ENCODE measurements around the gene ZNF155.
"Not testable (repeated sequence)": the region's sequence is repeated elsewhere in the genome, so short reads cannot be mapped to it uniquely, and the experiment has no call there.

ZNF155 gene

GRCh38 chr19:43983912-43984686, at the start of gene ZNF155:
Gene ZNF155, plus strand, starts transcription at chr19:43984188. Its CDS starts 4,356 bp downstream, at chr19:43988544.
- TF ChIP-seq CTCF (IDR thresholded peaks at IDR 0.05; ENCODE audit: borderline replicate concordance, insufficient read depth, low read depth, low read length): no peak
- H3K4me3 ChIP-seq (ENCODE audit: low read depth, low read length): peak within 1 kb of the TSS; percentile 59

DNA sequence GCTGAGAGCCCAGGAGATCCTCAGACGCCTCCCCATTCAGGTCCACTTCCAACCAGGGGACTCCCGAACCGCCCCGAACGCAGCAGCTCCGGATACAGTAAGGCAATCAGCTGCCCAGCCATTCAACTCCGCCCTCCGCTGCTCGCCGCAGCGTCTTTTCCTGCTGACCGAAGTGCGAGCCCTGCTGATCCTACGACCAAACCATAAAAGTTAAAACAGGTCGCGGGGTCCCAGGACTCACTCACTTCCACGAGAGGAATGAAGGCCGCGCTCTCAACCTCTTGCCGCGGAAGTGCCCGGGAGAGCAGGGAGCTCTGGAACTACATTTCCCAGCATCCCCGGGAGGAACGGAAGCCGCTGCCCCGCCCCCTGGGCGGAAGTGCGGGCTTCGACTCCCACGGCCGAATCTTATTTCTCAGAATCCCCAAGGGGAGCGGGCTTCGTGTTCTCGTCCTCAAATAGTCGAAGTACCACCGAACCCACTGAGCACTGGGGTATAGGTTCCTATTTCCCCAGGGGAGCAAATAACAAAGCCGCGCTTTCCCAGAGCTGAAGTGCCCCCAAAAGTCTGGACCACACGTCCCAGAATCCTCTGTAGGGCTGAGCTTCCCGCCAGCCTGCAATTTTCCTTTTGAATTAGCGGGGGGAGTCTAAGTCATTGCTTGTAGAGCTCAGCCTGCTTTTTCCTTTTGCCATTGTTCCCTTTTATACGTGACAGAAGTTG, 48.8 kb upstream of the ZNF155 start, which contains the start of gene ZNF45:
Gene ZNF45 (minus strand): TSS at position 298 of the 724 bp plus-strand sequence. CDS start 13,097 bp downstream, outside the sequence.
- peak within 1 kb of the TSS; percentile 91 for H3K4me3 ChIP-seq (ENCODE audit: low read depth, low read length)
- no peak for TF ChIP-seq CTCF (IDR thresholded peaks at IDR 0.05; ENCODE audit: borderline replicate concordance, insufficient read depth, low read depth, low read length)

DNA sequence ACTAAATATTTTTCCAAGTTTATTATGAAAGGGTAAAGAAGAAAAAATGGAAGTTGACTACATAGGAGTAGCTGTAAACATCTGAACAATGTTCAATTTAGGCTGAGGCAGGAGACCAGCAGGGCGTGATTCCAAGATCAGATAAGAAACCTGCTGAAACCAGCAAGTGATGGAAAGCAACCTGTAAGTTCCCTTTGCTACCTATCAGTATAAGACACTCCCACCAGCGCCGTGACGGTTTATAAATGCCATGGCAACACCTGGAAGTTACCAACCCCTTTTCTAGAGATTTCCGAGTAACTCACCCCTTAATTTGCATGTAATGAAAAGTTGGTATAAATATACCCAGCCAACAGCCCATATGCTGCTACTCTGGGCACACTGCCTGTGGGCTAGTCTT, 47.8 kb upstream of the ZNF155 start:
- H3K4me3 ChIP-seq (ENCODE audit: low read depth, low read length): no peak overlapping the region
- TF ChIP-seq CTCF (IDR thresholded peaks at IDR 0.05; ENCODE audit: borderline replicate concordance, insufficient read depth, low read depth, low read length): no peak

- no peak overlapping the region for H3K4me3 ChIP-seq (ENCODE audit: low read depth, low read length)
- no peak for TF ChIP-seq CTCF (IDR thresholded peaks at IDR 0.05; ENCODE audit: borderline replicate concordance, insufficient read depth, low read depth, low read length)
Observed at GRCh38 chr19:43939557-43940260, 44.3 kb upstream of the ZNF155 start.

DNA sequence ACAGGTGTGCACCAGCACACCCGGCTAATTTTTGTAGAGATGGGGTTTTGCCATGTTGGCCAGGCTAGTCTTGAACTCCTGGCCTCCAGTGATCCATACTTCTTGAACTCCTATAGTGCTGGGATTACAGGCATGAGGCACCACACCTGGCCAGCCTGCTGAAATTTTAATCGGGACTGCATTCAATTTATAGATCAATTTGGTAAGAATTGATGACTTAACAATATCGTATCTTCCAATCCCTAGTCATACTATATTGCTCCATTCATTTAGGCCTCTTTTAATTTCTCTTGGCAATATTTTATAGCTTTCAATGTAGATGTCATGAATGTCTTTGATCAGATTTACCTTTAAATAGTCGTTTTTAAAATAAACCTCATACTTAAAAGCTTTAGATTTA, 43.3 kb upstream of the ZNF155 start:
- no peak for TF ChIP-seq CTCF (IDR thresholded peaks at IDR 0.05; ENCODE audit: borderline replicate concordance, insufficient read depth, low read depth, low read length)
- no peak overlapping the region for H3K4me3 ChIP-seq (ENCODE audit: low read depth, low read length)

DNA sequence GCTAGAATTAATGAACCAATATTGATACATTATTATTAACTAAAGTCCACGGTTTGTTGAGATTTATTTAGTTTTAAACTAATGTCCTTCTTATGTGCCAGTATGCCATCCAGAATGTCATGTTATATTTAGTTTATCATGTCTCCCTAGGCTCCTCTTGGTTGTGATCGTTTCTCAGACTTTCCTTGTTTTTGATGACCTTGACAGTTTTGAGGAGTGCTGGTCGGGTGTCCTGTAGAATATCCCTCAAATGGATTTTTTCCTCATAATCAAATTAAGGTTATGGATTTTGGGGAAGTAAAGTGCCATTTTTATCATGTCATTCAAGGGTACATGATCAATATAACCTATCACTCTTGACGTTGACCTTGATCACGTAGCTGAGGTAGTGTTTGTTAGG, 42.8 kb upstream of the ZNF155 start:
- no peak overlapping the region for H3K4me3 ChIP-seq (ENCODE audit: low read depth, low read length)
- no peak for TF ChIP-seq CTCF (IDR thresholded peaks at IDR 0.05; ENCODE audit: borderline replicate concordance, insufficient read depth, low read depth, low read length)

GRCh38 chr19:43947412-43947811, 36.6 kb upstream of the ZNF155 start:
- H3K4me3 ChIP-seq (ENCODE audit: low read depth, low read length): not testable (repeated sequence)

GRCh38 chr19:43949803-43950202, 34.2 kb upstream of the ZNF155 start:
- H3K4me3 ChIP-seq (ENCODE audit: low read depth, low read length): not testable (repeated sequence)

Data from GM12875 (cell line).